ENCODE results near the gene MAPK8.

The MAPK8 gene

GRCh38 chr10:48480397-48481374, 174.2 kb downstream of the MAPK8 start:
- DNase-seq: no peak

DNA sequence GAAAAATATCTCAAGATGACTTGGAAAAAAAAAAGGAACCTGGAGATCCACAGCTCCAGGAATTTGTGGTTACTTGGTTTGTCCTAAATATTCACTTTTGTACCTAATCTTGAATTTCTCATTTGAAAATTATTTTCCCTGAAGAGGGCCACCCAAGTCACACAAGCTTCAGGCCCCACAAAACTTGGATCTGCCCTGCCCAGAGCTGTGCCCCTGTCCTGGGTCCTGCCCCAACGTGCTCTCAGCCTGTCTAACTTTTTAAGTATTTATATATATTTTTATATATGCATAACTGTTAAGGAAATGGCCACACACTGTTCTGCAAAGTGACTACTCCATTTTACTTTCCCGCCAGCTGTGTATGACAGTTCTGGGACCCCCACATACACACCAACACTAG, 174.9 kb downstream of the MAPK8 start:
- no peak for DNase-seq

GRCh38 chr10:48482207-48482606, 175.7 kb downstream of the MAPK8 start:
- no peak for DNase-seq

DNA sequence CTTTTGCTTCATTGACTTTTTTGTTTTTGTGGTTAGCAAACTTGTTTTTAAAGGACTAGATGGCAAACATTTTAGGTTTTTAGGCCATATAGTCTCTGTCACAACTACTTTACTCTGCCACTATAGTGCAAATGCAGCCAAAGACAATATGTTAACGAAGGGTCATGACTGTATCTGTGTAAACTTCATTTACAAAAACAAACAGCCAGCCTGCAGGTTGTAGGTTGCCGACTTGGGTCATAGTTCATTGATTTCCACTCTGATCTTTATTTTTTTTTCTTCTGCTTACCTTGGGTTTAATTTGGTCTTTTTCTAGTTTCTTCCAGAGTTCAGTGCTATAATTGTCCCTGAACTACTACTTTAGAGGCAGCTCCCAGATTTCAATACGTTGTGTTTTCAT, 178.4 kb downstream of the MAPK8 start:
- DNase-seq: no peak

GRCh38 chr10:48485711-48486110, 179.2 kb downstream of the MAPK8 start:
- no peak for DNase-seq

DNA sequence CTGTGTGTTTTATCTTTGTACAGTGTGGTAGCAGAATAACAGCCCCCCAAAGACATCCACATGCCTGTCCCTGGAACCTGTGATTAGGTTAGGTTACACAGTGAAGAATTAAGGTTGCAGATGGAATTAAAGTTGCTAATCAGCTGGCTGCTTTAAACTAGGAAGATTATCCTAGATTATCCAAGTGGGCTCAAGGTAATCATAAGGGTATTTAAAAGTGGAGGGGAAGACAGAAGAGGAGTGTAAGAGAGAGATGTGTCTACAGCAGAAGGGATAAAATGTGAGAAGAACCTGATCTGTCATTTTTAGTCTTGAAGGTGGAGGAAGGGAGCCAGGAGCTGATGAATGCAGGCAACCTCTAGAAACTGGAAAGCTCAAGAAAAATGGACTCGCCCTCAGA, 180.8 kb downstream of the MAPK8 start:
- no peak for DNase-seq
